ENCODE measurements around the gene SRGAP2B.
"Not testable (repeated sequence)": the region's sequence is repeated elsewhere in the genome, so short reads cannot be mapped to it uniquely, and the experiment has no call there.

SRGAP2B gene

DNA sequence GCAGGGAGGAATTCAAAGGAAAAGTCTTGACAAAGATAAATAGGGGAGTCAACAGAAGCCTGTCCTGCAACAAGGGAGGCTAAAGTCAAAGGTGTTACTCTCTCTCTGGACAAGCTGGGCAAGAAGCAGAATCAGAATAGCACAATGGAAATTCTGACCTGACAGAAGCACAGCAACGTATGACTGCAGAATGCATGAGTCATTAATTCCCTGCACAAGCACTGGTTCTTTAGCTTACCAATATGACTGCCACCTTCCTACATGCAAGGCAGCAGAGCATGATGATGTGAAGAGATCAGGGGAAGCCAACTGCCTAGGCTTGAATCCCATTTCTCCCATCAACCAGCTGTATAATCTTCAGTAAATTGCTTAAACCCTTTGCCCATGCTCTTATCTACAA lies 153.4 kb downstream of the SRGAP2B start:
- not testable (repeated sequence) for DNase-seq

GRCh38 chr1:144940054-144940453 lies 155.1 kb downstream of the SRGAP2B start:
- DNase-seq: not testable (repeated sequence)

- DNase-seq: not testable (repeated sequence)
Measured at GRCh38 chr1:144938627-144939026, 156.5 kb downstream of the SRGAP2B start.

DNA sequence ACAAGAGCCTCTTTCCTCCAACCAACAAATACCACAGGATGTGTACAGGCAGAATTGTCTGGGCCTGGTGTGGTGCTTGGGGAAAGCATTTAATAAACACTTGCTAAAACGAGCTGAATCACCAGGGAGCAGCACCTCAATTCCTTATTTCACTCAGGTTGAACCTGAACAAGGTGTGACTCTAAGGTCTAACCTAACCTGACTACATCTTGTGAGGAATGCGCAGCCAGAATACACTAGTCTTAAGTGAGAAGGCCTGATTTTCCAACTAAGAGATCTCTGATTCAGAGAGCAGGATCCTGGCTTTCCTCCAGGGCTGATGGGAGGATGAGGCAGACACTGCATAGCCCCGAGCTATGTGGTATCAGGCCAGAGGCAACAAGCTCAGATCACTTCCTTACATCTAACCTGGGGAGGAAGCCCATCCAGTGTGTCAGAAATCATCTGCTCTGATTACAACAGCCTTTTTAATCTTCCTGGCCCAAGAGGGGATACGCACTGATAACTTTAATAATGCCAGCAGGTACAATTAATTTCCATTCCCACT lies 158.9 kb downstream of the SRGAP2B start:
- DNase-seq: not testable (repeated sequence)

GRCh38 chr1:144935310-144935709 lies 159.8 kb downstream of the SRGAP2B start:
- not testable (repeated sequence) for DNase-seq

- DNase-seq: not testable (repeated sequence)
Measured at GRCh38 chr1:144933014-144933413, 162.1 kb downstream of the SRGAP2B start.

GRCh38 chr1:144932153-144932552 lies 163.0 kb downstream of the SRGAP2B start:
- not testable (repeated sequence) for DNase-seq

DNA sequence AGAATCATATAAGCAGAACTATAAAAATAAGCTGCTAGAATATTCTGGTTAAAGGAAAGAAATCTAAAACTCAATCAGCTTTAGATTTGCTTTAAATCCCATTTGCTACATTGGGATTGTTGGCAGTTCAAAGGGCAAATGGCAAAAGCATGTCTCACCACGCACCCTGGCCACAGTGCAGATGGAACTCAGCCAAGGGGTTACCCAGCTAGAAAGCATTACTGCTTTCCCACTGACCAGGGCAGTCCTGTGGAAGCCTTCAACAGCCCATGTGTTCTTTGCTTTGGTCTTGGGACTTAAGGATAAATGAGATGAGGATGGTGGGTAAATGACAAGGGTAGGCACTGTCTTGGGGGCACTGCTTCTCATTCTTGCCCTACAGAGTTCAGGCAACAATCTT lies 163.6 kb downstream of the SRGAP2B start:
- DNase-seq: not testable (repeated sequence)

- DNase-seq: not testable (repeated sequence)
Measured at GRCh38 chr1:144930085-144930777, 164.9 kb downstream of the SRGAP2B start.

- DNase-seq: not testable (repeated sequence)
Measured at GRCh38 chr1:144927292-144927691, 167.8 kb downstream of the SRGAP2B start.

DNA sequence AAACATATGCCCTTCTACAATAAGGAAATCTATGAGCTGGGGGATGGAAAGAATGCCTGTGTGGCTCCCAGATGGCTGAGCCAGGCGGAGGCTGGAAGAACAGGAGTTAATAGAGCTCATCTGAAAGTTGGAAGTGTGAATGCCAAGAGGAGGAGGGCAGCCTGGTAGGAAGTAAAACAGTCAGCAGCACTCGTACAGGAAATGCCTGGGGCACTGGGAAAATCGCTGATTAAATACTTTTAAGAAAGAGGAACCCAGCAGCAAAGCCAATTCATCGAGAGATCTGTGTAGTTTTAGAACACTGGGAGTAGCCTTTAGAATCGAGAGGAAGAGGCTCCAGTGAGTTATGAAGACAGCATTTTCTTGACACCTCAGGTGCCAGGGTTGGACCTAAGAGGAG lies 171.5 kb downstream of the SRGAP2B start:
- DNase-seq: not testable (repeated sequence)

DNA sequence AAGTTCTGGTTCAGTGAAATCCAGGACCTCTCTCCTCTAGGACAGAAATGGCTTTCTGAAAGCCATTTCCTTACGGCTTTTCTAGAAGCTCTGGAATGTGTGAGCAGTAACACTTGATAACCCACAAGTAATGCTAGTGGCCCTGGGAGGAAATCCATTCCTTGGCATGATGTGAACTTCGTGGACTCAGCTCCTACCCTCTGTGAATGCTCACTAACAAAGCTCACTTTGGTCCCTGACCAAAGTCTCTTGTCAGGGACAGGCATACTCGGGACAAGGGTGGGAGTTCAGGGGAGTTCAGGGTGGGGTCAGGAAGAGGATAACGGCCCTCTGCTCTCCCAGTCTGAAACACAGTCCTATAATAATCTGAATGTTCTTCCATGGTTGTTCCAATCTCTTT lies 172.3 kb downstream of the SRGAP2B start:
- not testable (repeated sequence) for DNase-seq

GRCh38 chr1:144919106-144919505 lies 176.0 kb downstream of the SRGAP2B start:
- not testable (repeated sequence) for DNase-seq

- not testable (repeated sequence) for DNase-seq
Measured at GRCh38 chr1:144918027-144918603, 177.0 kb downstream of the SRGAP2B start.

- DNase-seq: not testable (repeated sequence)
Measured at GRCh38 chr1:144917154-144918026, 177.7 kb downstream of the SRGAP2B start.

DNA sequence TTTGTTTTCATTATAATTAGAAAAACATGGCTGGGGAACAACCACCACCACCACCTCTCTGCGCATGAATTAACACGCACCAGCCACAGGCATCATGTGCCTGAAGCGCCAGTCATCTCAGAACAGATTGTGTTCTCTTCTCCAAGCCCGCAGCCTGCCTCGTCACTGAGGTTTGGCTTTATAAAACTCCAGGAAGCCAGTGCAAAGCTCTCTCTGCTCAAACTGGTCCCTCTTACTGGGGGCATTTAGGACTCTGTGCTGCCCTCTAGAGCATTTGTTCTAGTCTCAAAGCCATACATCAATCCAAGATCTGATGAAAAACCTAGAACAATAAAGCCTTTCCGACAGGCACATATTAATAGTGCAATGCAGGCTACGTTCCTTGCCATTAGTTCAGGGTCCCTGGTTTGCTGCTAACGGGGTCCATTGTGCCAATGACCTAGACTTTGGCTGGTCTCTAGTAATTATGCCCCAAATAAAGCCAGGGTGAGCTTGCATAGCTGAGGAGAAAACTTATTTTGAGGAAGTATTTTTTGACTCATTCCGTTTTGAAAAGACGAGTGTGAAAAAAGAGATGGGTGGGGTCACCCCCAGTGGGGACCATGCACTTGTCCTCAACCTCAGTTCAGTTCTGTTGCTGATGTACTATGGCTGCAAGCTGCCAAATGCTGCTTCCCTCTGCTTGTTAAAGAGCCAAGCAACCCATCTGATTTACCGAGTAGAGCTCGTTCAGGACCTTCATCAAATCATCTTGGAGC lies 181.0 kb downstream of the SRGAP2B start:
- DNase-seq: not testable (repeated sequence)

DNA sequence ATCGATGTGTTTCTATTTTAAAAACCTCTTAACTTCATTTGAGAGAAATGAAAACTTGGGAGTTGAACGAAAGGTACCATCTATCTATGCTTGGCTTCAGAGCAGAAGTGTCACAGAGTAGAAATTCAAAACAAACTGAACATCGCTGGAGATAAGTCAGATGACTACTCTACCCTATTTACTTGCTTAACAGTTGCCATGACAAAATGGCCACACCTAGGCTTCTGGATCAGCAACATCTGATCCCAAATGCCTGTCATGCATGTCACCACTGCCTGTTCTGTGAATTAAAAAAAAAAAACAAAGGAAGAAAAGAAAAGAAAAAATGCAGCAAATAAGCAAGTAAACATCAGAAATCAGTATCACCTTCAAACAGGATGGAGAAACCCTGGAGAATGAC lies 181.7 kb downstream of the SRGAP2B start:
- not testable (repeated sequence) for DNase-seq

DNA sequence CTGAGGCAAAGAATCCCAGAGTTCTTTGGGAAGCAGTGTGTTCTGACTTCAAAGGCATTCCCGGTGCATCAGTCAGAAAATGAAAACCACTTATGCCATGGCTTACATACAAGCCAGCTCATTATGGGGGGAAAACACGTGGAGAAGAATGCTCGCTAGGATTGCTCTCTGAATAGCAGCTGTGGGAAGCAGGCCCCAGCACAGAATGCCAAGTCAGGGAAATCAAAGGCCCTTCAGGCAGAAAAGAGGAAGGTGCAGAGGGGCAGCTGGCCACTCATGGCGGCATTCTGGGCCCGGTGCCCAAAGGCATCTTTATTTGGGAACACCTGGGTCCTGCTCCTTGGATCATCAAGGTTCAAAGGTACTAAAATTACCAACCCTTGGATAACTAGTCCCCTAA lies 184.4 kb downstream of the SRGAP2B start:
- DNase-seq: not testable (repeated sequence)

GRCh38 chr1:144900841-144901240 lies 194.3 kb downstream of the SRGAP2B start:
- DNase-seq: not testable (repeated sequence)

DNA sequence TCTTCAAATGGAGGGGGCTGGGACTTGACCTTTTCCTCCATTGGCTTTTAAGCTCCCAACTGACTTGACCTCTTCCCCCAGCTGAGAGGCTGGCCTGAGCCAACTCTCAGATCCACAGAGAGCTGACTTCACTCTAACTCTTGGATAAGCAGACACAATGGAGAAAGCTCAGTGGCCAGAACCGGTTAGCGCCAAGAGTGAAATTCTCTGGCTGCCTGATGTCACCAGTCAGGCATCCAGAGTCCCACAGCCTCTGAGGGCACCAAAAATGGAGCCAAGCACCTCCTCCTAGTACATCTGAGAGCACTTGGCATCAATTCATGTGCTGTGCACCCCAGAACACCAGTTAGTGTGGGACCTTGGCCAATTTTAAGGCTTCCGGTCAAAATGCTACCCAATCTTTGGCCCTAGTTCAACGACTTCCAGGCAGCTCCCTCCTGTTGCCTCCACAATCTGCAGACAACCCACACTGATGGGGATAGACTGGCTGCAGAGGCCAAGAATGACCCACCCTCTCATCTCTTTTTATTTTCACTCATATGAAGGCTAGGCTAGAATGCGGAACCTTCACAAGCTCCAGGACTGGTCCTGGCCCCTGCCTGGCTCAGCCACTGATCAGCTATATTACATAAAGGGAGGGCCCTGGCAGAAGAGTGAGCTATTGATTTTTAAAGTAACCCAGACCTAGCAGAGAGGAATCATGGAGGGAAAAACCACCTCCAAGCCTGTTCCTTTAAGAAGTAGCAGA lies 200.5 kb downstream of the SRGAP2B start:
- not testable (repeated sequence) for DNase-seq

- not testable (repeated sequence) for DNase-seq
Measured at GRCh38 chr1:144893710-144894438, 201.3 kb downstream of the SRGAP2B start.
